Measurements from ENCODE around the gene MED1. TPM values are rescaled to one million over a fixed set of nuclear protein-coding genes. Genes with fewer than 3 reads are reported as not detected.
"Not testable (repeated sequence)": the region's sequence is repeated elsewhere in the genome, so short reads cannot be mapped to it uniquely, and the experiment has no call there.

The MED1 gene
- total RNA-seq (10 to 100 TPM in 4 of 5 donors, 1 to 10 TPM in 1; 6.4 to 48.7 (median 19.7) TPM), polyA plus RNA-seq (1 to 10 TPM; 5.1 to 7.4 (median 6.9) TPM)
- long read RNA-seq, donor 1, full-length matches to known transcripts: 4 of 10 reads
- long read RNA-seq, donor 1, partial matches to known transcripts: 6 of 10 reads
- long read RNA-seq, donor 1, other reads (novel, unspliced or antisense): 0 of 10 reads
- long read RNA-seq, donor 2, full-length matches to known transcripts: 6 of 6 reads
- long read RNA-seq, donor 2, partial matches to known transcripts: 0 of 6 reads
- long read RNA-seq, donor 2, other reads (novel, unspliced or antisense): 0 of 6 reads
- long read RNA-seq, donor 3: 0 reads
- long read RNA-seq, donor 4: 0 reads
- long read RNA-seq, donor 5: 0 reads
- long read RNA-seq, donor 6, full-length matches to known transcripts: 8 of 8 reads
- long read RNA-seq, donor 6, partial matches to known transcripts: 0 of 8 reads
- long read RNA-seq, donor 6, other reads (novel, unspliced or antisense): 0 of 8 reads
- long read RNA-seq, donor 7, full-length matches to known transcripts: 4 of 32 reads
- long read RNA-seq, donor 7, partial matches to known transcripts: 28 of 32 reads
- long read RNA-seq, donor 7, other reads (novel, unspliced or antisense): 0 of 32 reads
- long read RNA-seq, donor 8, full-length matches to known transcripts: 4 of 4 reads
- long read RNA-seq, donor 8, partial matches to known transcripts: 0 of 4 reads
- long read RNA-seq, donor 8, other reads (novel, unspliced or antisense): 0 of 4 reads
- long read RNA-seq, donor 9: 0 reads
- long read RNA-seq, donor 10: 0 reads

- intact Hi-C loops (cut with DNase I; ENCODE audit: low total_unique reads): no loop called here
- WGBS, 5 donors: 0 to 1% (median 1%) methylated on average over 33 to 37 of the region's 37 CpGs
- H3K36me3 ChIP-seq: peaks cover 10 to 27% (median 25%) of the 10 kb centered on the region in 4 donors
- peak within 1 kb of the TSS; percentile 81 to 90 (median 86) for H3K27ac ChIP-seq
- peak; percentile 96 to 99 for DNase-seq
- peaks cover 11 to 28% (median 26%) of the 10 kb centered on the region in 4 donors for H3K4me1 ChIP-seq
- no peaks in the 10 kb centered on the region for H3K9me3 ChIP-seq
- TF ChIP-seq EP300 (IDR thresholded peaks at IDR 0.05) (no peak), POLR2A (IDR thresholded peaks at IDR 0.05) (peak in 1 of 4 donors; percentile 18), POLR2AphosphoS5 (IDR thresholded peaks at IDR 0.05) (peak; percentile 48 to 86 (median 60)), CTCF (IDR thresholded peaks at IDR 0.05) (no peak)
- H3K27me3 ChIP-seq: no peaks in the 10 kb centered on the region
- peak within 1 kb of the TSS; percentile 71 to 94 (median 81) for H3K4me3 ChIP-seq
Measured at GRCh38 chr17:39450847-39451581, at the start of gene MED1. TSS of gene MED1 (minus strand) at chr17:39451263. CDS start at chr17:39451062, 201 bp downstream.

- H3K4me3 ChIP-seq; H3K4me1 ChIP-seq; H3K9me3 ChIP-seq; DNase-seq; H3K27me3 ChIP-seq; H3K27ac ChIP-seq; intact Hi-C loops (cut with DNase I; ENCODE audit: low total_unique reads): not testable (repeated sequence)
- WGBS, 5 donors: 90 to 97% (median 94%) methylated on average over 12 of the region's 12 CpGs
- peaks cover 88 to 97% (median 96%) of the 10 kb centered on the region in 4 donors for H3K36me3 ChIP-seq
Measured at GRCh38 chr17:39496921-39497320, 45.9 kb upstream of the MED1 start.

GRCh38 chr17:39487946-39488345 is 36.9 kb upstream of the MED1 start:
- Histone ChIP-seq H3K9me3 (no peaks in the 10 kb centered on the region), H3K36me3 (peaks cover 26 to 70% (median 53%) of the 10 kb centered on the region in 4 donors), H3K27me3 (no peaks in the 10 kb centered on the region), H3K4me3 (no peak overlapping the region), H3K27ac (no peak overlapping the region), H3K4me1 (no peaks in the 10 kb centered on the region)
- intact Hi-C loops (cut with DNase I; ENCODE audit: low total_unique reads): no loop called here
- no peak for TF ChIP-seq POLR2AphosphoS5 (IDR thresholded peaks at IDR 0.05)
- TF ChIP-seq POLR2A (IDR thresholded peaks at IDR 0.05): no peak
- TF ChIP-seq CTCF (IDR thresholded peaks at IDR 0.05): no peak
- TF ChIP-seq EP300 (IDR thresholded peaks at IDR 0.05): no peak
- DNase-seq: no peak
- WGBS, 5 donors: 89 to 96% (median 91%) methylated on average over 4 of the region's 4 CpGs

- H3K4me1 ChIP-seq; H3K27me3 ChIP-seq; H3K4me3 ChIP-seq; intact Hi-C loops (cut with DNase I; ENCODE audit: low total_unique reads); DNase-seq; H3K27ac ChIP-seq; H3K9me3 ChIP-seq: not testable (repeated sequence)
- WGBS, 5 donors: 91 to 99% (median 96%) methylated on average over 3 of the region's 3 CpGs
- peaks cover 21 to 65% (median 53%) of the 10 kb centered on the region in 4 donors for H3K36me3 ChIP-seq
Measured at GRCh38 chr17:39487490-39487889, 36.4 kb upstream of the MED1 start.

GRCh38 chr17:39486242-39486641 is 35.2 kb upstream of the MED1 start:
- no peak overlapping the region for H3K4me3 ChIP-seq
- H3K27me3 ChIP-seq: no peaks in the 10 kb centered on the region
- DNase-seq: peak in 1 of 2 donors; percentile 8
- H3K4me1 ChIP-seq: no peaks in the 10 kb centered on the region
- intact Hi-C loops (cut with DNase I; ENCODE audit: low total_unique reads): no loop called here
- 13 to 59% (median 46%) methylated on average over 2 of the region's 2 CpGs for WGBS, 5 donors
- no peak for TF ChIP-seq CTCF (IDR thresholded peaks at IDR 0.05)
- no peak for TF ChIP-seq EP300 (IDR thresholded peaks at IDR 0.05)
- no peak for TF ChIP-seq POLR2A (IDR thresholded peaks at IDR 0.05)
- TF ChIP-seq POLR2AphosphoS5 (IDR thresholded peaks at IDR 0.05): no peak
- no peaks in the 10 kb centered on the region for H3K9me3 ChIP-seq
- H3K36me3 ChIP-seq: peaks cover 11 to 63% (median 49%) of the 10 kb centered on the region in 4 donors
- no peak overlapping the region for H3K27ac ChIP-seq

Measured in stomach (tissue), 19 donors.